Measurements from ENCODE around the gene HOXC4. TPM values are rescaled to one million over a fixed set of nuclear protein-coding genes. Genes with fewer than 3 reads are reported as not detected.
A peak's percentile ranks its signal among the peaks of the same experiment; 100 is the strongest.

HOXC4 gene
- total and polyA plus RNA-seq, 11 donors: 0.06 to 1.2 (median 0.25) TPM; not detected in 7

DNA sequence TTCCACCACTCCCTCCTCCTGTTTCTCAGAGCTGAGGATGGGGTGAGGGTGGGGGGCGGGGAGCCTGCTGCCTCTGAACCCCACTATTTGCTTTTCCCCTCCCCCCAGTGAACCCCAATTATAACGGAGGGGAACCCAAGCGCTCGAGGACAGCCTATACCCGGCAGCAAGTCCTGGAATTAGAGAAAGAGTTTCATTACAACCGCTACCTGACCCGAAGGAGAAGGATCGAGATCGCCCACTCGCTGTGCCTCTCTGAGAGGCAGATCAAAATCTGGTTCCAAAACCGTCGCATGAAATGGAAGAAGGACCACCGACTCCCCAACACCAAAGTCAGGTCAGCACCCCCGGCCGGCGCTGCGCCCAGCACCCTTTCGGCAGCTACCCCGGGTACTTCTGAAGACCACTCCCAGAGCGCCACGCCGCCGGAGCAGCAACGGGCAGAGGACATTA lies 1.1 kb downstream of the HOXC4 start:
- peak overlapping the region in 5 of 12 donors; percentile 44 to 55 (median 52) for H3K4me3 ChIP-seq
- H3K36me3 ChIP-seq: no peaks in the 10 kb centered on the region
- no peaks in the 10 kb centered on the region for H3K9me3 ChIP-seq
- H3K27me3 ChIP-seq: peaks cover 39 to 99% (median 92%) of the 10 kb centered on the region in 9 donors
- no peak overlapping the region for H3K27ac ChIP-seq
- DNase-seq (no peak), ATAC-seq (no peak)
- WGBS, 4 donors: 8 to 14% (median 14%) methylated on average over 24 of the region's 24 CpGs
- H3K4me1 ChIP-seq: peaks cover 0 to 12% (median 1%) of the 10 kb centered on the region in 12 donors
- TF ChIP-seq POLR2A (IDR thresholded peaks at IDR 0.05): no peak
- TF ChIP-seq, protein P1, sequence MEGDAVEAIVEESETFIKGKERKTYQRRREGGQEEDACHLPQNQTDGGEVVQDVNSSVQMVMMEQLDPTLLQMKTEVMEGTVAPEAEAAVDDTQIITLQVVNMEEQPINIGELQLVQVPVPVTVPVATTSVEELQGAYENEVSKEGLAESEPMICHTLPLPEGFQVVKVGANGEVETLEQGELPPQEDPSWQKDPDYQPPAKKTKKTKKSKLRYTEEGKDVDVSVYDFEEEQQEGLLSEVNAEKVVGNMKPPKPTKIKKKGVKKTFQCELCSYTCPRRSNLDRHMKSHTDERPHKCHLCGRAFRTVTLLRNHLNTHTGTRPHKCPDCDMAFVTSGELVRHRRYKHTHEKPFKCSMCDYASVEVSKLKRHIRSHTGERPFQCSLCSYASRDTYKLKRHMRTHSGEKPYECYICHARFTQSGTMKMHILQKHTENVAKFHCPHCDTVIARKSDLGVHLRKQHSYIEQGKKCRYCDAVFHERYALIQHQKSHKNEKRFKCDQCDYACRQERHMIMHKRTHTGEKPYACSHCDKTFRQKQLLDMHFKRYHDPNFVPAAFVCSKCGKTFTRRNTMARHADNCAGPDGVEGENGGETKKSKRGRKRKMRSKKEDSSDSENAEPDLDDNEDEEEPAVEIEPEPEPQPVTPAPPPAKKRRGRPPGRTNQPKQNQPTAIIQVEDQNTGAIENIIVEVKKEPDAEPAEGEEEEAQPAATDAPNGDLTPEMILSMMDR (IDR thresholded peaks at IDR 0.05): no peak
- intact Hi-C loops (cut with DNase I): no loop called here

DNA sequence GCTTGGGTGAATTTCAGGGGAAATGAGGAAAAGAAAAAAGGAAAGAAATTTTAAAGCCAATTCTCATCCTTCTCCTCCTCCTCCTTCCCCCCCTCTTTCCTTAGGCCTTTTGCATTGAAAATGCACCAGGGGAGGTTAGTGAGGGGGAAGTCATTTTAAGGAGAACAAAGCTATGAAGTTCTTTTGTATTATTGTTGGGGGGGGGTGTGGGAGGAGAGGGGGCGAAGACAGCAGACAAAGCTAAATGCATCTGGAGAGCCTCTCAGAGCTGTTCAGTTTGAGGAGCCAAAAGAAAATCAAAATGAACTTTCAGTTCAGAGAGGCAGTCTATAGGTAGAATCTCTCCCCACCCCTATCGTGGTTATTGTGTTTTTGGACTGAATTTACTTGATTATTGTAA lies 1.9 kb downstream of the HOXC4 start:
- intact Hi-C loops (cut with DNase I): no loop called here
- Histone ChIP-seq H3K4me1 (peaks cover 0 to 12% (median 1%) of the 10 kb centered on the region in 12 donors), H3K27me3 (peaks cover 32 to 99% (median 92%) of the 10 kb centered on the region in 9 donors), H3K36me3 (no peaks in the 10 kb centered on the region), H3K27ac (no peak overlapping the region), H3K4me3 (no peak overlapping the region), H3K9me3 (no peaks in the 10 kb centered on the region)
- TF ChIP-seq POLR2A (IDR thresholded peaks at IDR 0.05): no peak
- TF ChIP-seq, protein P1 (IDR thresholded peaks at IDR 0.05): no peak
- ATAC-seq: no peak
- DNase-seq: no peak
- 35 to 54% (median 53%) methylated on average over 2 of the region's 2 CpGs for WGBS, 4 donors

DNA sequence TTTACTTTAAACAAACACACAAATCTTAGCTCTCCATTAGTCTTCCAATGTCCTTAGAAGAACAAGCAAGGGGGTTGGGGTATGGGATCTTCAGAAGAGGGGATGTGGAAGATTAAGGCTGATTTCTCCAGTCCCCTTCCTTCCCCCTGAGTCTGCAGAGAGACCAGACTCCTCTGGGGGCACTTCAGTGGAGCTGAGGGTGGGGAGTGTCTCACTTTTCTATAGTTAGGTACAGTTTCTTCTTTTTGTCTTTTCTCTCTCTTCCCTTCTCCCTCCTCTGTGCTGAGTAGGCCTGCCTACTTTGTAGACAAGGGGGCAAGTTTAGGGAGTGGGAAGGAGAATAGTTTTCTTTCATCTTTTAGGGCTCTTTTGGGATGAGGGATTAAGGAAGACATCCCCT lies 2.5 kb downstream of the HOXC4 start:
- no peak overlapping the region for H3K27ac ChIP-seq
- intact Hi-C loops (cut with DNase I): no loop called here

DNA sequence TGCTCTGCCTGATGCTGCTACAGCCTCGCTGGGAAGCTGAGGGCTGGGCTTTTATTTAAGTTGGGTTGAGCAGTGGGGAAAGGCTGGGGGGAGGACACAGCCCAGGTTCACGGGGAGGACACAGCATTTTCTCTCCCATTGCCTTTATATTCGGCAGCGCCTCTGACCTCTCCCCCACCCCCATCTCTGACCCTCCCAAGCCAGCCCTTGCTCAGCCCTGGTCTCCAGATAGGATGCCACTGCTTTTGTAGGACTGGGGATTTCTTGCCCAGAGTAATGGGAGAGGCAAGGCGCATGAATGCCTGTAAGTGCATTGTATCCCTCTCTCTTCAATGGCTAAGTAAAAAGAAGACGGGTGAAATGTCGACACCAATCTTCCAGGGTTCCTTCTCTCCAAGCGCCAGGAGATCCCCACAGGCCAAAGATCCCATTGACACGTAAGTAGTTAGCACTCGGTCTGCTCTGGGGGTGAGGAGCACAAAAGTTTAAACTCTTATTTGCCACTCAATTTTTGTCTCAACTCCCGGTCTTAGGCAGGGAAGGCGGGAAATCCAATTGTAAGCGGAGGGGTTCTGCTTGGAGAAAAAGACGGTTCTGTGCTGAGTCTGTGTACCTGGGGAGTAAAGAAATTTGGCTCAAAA lies 4.6 kb downstream of the HOXC4 start:
- H3K27me3 ChIP-seq: peaks cover 20 to 99% (median 89%) of the 10 kb centered on the region in 9 donors

More for the DNA sequence above, 2.5 kb downstream of the HOXC4 start:
- H3K9me3 ChIP-seq: no peaks in the 10 kb centered on the region
- H3K36me3 ChIP-seq: no peaks in the 10 kb centered on the region
- peaks cover 27 to 99% (median 92%) of the 10 kb centered on the region in 9 donors for H3K27me3 ChIP-seq
- peaks cover 0 to 12% (median 1%) of the 10 kb centered on the region in 12 donors for H3K4me1 ChIP-seq
- DNase-seq (no peak), ATAC-seq (no peak)
- no peak overlapping the region for H3K4me3 ChIP-seq
- no peak for TF ChIP-seq POLR2A (IDR thresholded peaks at IDR 0.05)
- TF ChIP-seq, protein P1 (IDR thresholded peaks at IDR 0.05): no peak

More for the DNA sequence above, 4.6 kb downstream of the HOXC4 start:
- Histone ChIP-seq H3K4me3 (no peak overlapping the region), H3K36me3 (no peaks in the 10 kb centered on the region), H3K9me3 (no peaks in the 10 kb centered on the region), H3K27ac (no peak overlapping the region), H3K4me1 (peaks cover 0 to 4% (median under 1%) of the 10 kb centered on the region in 12 donors)
- ATAC-seq (no peak), DNase-seq (no peak)
- 18 to 40% (median 27%) methylated on average over 11 to 14 of the region's 14 CpGs for WGBS, 4 donors
- intact Hi-C loops (cut with DNase I): no loop called here
- no peak for TF ChIP-seq POLR2A (IDR thresholded peaks at IDR 0.05)
- TF ChIP-seq, protein P1 (IDR thresholded peaks at IDR 0.05): no peak
